Loucy (cell line): ENCODE data around the gene PGF.

Experiments used
- EZH2phosphoT487 ChIP-seq: fragments of 200-600 bp; IDR thresholded peaks from 2 replicates; pipeline ENCODE4 v1.6.1; 2018; ENCODE audit warnings: antibody characterized with exemption, mild to moderate bottlenecking, moderate library complexity, borderline replicate concordance
- TF ChIP-seq, protein P1 (sequence below): fragments of 200-600 bp; sonication (generic); conservative IDR thresholded peaks from 2 replicates; pipeline ENCODE4 v1.5.1; 2014; ENCODE audit warnings: mild to moderate bottlenecking, antibody characterized with exemption, low read length

DNA sequence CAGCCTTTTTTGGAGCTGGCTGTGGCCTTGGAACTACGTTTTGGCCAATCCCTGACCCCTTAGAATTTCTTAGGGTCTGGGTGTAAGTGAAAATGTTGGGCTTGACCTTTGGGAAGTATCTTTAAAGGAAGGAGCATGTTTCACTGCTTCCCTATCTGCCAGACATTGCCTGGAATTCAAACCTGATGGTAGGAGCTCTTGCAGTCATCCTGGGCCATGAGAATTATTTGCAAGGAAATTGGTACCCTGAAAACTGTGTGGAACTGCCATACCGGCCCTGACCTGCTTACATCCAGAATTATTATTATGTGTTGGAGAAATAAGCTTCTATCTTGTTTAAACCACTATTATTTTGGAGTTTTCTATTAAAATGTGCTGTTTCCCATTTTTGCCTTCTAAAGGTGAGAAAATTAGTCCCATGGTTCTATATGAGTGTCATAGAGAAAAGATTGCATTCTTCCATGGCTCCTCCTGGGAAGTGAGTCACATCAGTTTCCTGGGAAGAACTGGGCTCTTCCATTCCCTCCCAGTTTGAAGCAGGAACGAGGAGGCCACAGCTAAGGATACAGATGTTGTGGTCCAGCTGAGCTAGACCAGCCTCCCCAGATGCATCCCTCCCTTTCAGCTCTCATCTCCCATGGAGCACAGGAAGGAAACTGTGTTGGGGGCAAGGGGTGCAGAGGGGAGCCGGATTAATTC, 9.5 kb upstream of the PGF start:
- TF ChIP-seq, protein P1, sequence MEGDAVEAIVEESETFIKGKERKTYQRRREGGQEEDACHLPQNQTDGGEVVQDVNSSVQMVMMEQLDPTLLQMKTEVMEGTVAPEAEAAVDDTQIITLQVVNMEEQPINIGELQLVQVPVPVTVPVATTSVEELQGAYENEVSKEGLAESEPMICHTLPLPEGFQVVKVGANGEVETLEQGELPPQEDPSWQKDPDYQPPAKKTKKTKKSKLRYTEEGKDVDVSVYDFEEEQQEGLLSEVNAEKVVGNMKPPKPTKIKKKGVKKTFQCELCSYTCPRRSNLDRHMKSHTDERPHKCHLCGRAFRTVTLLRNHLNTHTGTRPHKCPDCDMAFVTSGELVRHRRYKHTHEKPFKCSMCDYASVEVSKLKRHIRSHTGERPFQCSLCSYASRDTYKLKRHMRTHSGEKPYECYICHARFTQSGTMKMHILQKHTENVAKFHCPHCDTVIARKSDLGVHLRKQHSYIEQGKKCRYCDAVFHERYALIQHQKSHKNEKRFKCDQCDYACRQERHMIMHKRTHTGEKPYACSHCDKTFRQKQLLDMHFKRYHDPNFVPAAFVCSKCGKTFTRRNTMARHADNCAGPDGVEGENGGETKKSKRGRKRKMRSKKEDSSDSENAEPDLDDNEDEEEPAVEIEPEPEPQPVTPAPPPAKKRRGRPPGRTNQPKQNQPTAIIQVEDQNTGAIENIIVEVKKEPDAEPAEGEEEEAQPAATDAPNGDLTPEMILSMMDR = no peak
- no peak for TF ChIP-seq EZH2phosphoT487
